WI38 (cell line): ENCODE data around the gene DUS2.
A peak's percentile ranks its signal among the peaks of the same experiment; 100 is the strongest.
"Not testable (repeated sequence)": the region's sequence is repeated elsewhere in the genome, so short reads cannot be mapped to it uniquely, and the experiment has no call there.

Experiments used
- H3K4me3 ChIP-seq: 2 replicates; pipeline ENCODE4 v1.5.1; 2011; ENCODE audit warnings: low read depth, mild to moderate bottlenecking, control low read depth, low read length
- CTCF ChIP-seq: IDR thresholded peaks from 2 replicates; pipeline ENCODE4 v1.5.1; 2012; ENCODE audit warnings: low read depth, mild to moderate bottlenecking, control low read depth, low read length

The DUS2 gene

GRCh38 chr16:68091380-68092261 lies 68.5 kb downstream of the DUS2 start:
- TF ChIP-seq CTCF = no peak
- no peak overlapping the region for H3K4me3 ChIP-seq

- H3K4me3 ChIP-seq = not testable (repeated sequence)
These were observed 69.2 kb downstream of the DUS2 start for GRCh38 chr16:68092275-68092674.

GRCh38 chr16:68093816-68094613 lies 70.9 kb downstream of the DUS2 start:
- TF ChIP-seq CTCF = peak; percentile 25; the same call in 1 of the 2 replicates
- no peak overlapping the region for H3K4me3 ChIP-seq

GRCh38 chr16:68094614-68094934 lies 71.5 kb downstream of the DUS2 start:
- TF ChIP-seq CTCF = no peak
- no peak overlapping the region for H3K4me3 ChIP-seq

GRCh38 chr16:68096491-68096890 lies 73.4 kb downstream of the DUS2 start:
- H3K4me3 ChIP-seq = no peak overlapping the region
- TF ChIP-seq CTCF = no peak

- no peak for TF ChIP-seq CTCF
- H3K4me3 ChIP-seq = no peak overlapping the region
These were observed 74.0 kb downstream of the DUS2 start for GRCh38 chr16:68097088-68097487.

GRCh38 chr16:68097895-68098294 lies 74.8 kb downstream of the DUS2 start:
- TF ChIP-seq CTCF = no peak
- no peak overlapping the region for H3K4me3 ChIP-seq
